H1 (cell line): Measurements from ENCODE around the gene CAMKMT. TPM values are rescaled to one million over a fixed set of nuclear protein-coding genes. Genes with fewer than 3 reads are reported as not detected.

Source experiments
- BRCA1 ChIP-seq: IDR thresholded peaks from 2 replicates; pipeline ENCODE4 v1.6.1; 2012; ENCODE audit warnings: low read depth, low read length, improper control_type of control experiment
- SUZ12 ChIP-seq: fragments of 200-600 bp; sonication (generic); IDR thresholded peaks from 2 replicates; pipeline ENCODE4 v1.6.1; 2012; ENCODE audit warnings: mild to moderate bottlenecking, inconsistent platforms, low read length, moderate library complexity, mixed read lengths
- TAF1 ChIP-seq: IDR thresholded peaks from 2 replicates; pipeline ENCODE4 v1.6.1; 2011; ENCODE audit warnings: mild to moderate bottlenecking, low read depth, low read length
- polyA plus RNA-seq, 7 experiments: library from polyadenylated mRNA; depleted of rRNA in 3 of 7; stranded (reverse) in 5 of 7; unstranded in 2 of 7; fragments of >200 nt in 5 of 7; fragments of 200-250 nt in 2 of 7; gene quantifications; 1 replicate in 5 of 7; 2 replicates in 1 of 7; 4 replicates in 1 of 7; pipeline versions ENCODE4 v1.2.1 to v1.2.3, GENCODE V29; 2011 to 2013; ENCODE audit warnings: missing spikeins in 2 of 7, mixed read lengths in 2 of 7
- total RNA-seq: library from RNA; stranded (reverse); fragmentation: NEBNext Ultra II Directional; extraction: Animal tissue kit (Norgen Biotek cat#: 25700); gene quantifications from 2 replicates; pipeline ENCODE4 v1.2.1, GENCODE V29; 2021
- TF ChIP-seq, protein P1 (sequence below): fragments of 300-600 bp; sonication (generic); IDR thresholded peaks from 2 replicates; pipeline ENCODE4 v1.7.1; 2012; ENCODE audit warnings: low read length, moderate library complexity, mild to moderate bottlenecking, inconsistent platforms; ENCODE audit not compliant: insufficient replicate concordance

CAMKMT gene
- total and polyA plus RNA-seq, 2 of the 8 experiments (the other 6 are each of a cell fraction or from before 2014, with no cell fraction given): 14.7 to 22.4 TPM

- TF ChIP-seq, protein P1, sequence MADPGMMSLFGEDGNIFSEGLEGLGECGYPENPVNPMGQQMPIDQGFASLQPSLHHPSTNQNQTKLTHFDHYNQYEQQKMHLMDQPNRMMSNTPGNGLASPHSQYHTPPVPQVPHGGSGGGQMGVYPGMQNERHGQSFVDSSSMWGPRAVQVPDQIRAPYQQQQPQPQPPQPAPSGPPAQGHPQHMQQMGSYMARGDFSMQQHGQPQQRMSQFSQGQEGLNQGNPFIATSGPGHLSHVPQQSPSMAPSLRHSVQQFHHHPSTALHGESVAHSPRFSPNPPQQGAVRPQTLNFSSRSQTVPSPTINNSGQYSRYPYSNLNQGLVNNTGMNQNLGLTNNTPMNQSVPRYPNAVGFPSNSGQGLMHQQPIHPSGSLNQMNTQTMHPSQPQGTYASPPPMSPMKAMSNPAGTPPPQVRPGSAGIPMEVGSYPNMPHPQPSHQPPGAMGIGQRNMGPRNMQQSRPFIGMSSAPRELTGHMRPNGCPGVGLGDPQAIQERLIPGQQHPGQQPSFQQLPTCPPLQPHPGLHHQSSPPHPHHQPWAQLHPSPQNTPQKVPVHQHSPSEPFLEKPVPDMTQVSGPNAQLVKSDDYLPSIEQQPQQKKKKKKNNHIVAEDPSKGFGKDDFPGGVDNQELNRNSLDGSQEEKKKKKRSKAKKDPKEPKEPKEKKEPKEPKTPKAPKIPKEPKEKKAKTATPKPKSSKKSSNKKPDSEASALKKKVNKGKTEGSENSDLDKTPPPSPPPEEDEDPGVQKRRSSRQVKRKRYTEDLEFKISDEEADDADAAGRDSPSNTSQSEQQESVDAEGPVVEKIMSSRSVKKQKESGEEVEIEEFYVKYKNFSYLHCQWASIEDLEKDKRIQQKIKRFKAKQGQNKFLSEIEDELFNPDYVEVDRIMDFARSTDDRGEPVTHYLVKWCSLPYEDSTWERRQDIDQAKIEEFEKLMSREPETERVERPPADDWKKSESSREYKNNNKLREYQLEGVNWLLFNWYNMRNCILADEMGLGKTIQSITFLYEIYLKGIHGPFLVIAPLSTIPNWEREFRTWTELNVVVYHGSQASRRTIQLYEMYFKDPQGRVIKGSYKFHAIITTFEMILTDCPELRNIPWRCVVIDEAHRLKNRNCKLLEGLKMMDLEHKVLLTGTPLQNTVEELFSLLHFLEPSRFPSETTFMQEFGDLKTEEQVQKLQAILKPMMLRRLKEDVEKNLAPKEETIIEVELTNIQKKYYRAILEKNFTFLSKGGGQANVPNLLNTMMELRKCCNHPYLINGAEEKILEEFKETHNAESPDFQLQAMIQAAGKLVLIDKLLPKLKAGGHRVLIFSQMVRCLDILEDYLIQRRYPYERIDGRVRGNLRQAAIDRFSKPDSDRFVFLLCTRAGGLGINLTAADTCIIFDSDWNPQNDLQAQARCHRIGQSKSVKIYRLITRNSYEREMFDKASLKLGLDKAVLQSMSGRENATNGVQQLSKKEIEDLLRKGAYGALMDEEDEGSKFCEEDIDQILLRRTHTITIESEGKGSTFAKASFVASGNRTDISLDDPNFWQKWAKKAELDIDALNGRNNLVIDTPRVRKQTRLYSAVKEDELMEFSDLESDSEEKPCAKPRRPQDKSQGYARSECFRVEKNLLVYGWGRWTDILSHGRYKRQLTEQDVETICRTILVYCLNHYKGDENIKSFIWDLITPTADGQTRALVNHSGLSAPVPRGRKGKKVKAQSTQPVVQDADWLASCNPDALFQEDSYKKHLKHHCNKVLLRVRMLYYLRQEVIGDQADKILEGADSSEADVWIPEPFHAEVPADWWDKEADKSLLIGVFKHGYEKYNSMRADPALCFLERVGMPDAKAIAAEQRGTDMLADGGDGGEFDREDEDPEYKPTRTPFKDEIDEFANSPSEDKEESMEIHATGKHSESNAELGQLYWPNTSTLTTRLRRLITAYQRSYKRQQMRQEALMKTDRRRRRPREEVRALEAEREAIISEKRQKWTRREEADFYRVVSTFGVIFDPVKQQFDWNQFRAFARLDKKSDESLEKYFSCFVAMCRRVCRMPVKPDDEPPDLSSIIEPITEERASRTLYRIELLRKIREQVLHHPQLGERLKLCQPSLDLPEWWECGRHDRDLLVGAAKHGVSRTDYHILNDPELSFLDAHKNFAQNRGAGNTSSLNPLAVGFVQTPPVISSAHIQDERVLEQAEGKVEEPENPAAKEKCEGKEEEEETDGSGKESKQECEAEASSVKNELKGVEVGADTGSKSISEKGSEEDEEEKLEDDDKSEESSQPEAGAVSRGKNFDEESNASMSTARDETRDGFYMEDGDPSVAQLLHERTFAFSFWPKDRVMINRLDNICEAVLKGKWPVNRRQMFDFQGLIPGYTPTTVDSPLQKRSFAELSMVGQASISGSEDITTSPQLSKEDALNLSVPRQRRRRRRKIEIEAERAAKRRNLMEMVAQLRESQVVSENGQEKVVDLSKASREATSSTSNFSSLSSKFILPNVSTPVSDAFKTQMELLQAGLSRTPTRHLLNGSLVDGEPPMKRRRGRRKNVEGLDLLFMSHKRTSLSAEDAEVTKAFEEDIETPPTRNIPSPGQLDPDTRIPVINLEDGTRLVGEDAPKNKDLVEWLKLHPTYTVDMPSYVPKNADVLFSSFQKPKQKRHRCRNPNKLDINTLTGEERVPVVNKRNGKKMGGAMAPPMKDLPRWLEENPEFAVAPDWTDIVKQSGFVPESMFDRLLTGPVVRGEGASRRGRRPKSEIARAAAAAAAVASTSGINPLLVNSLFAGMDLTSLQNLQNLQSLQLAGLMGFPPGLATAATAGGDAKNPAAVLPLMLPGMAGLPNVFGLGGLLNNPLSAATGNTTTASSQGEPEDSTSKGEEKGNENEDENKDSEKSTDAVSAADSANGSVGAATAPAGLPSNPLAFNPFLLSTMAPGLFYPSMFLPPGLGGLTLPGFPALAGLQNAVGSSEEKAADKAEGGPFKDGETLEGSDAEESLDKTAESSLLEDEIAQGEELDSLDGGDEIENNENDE: no peak
- no peak for TF ChIP-seq SUZ12
- TF ChIP-seq TAF1: no peak
- TF ChIP-seq BRCA1: no peak
Measured at GRCh38 chr2:44367591-44367990, 5.8 kb downstream of the CAMKMT start (continued).
